ENCODE results near the gene FAM168A. TPM values are rescaled to one million over a fixed set of nuclear protein-coding genes. Genes with fewer than 3 reads are reported as not detected.
"Not testable (repeated sequence)": the region's sequence is repeated elsewhere in the genome, so short reads cannot be mapped to it uniquely, and the experiment has no call there.

FAM168A gene
- polyA plus RNA-seq, 4 donors: 5.4 to 18.8 (median 9.9) TPM

- not testable (repeated sequence) for FAIRE-seq; H3K4me1 ChIP-seq (ENCODE audit: control insufficient read depth in 3 of 3, insufficient read depth in 2 of 3, low read depth in 1 of 3, low read length in 2 of 3); H3K27me3 ChIP-seq (ENCODE audit: control insufficient read depth in 3 of 3, insufficient read depth in 3 of 3, low read length in 3 of 3); H3K27ac ChIP-seq (ENCODE audit: low read depth in 1 of 3, low read length in 2 of 3); H3K4me3 ChIP-seq (ENCODE audit: low read depth in 1 of 3, low read length in 3 of 3); H3K9me3 ChIP-seq (ENCODE audit: control insufficient read depth in 2 of 2, insufficient read depth in 1 of 2, low read depth in 1 of 2, low read length in 1 of 2); H3K36me3 ChIP-seq (ENCODE audit: control insufficient read depth in 3 of 3, insufficient read depth in 2 of 3, low read depth in 1 of 3, low read length in 3 of 3); DNase-seq
- 93 to 97% (median 93%) methylated on average over 20 to 30 of the region's 30 CpGs for WGBS, 3 donors
These were observed 25.9 kb downstream of the FAM168A start for GRCh38 chr11:73571982-73572381.

GRCh38 chr11:73570415-73571114 is 27.3 kb downstream of the FAM168A start:
- FAIRE-seq (no peak), DNase-seq (no peak)
- Histone ChIP-seq H3K27me3 (ENCODE audit: control insufficient read depth in 3 of 3, insufficient read depth in 3 of 3, low read length in 3 of 3) (no peaks in the 10 kb centered on the region), H3K9me3 (ENCODE audit: control insufficient read depth in 2 of 2, insufficient read depth in 1 of 2, low read depth in 1 of 2, low read length in 1 of 2) (no peaks in the 10 kb centered on the region), H3K27ac (ENCODE audit: low read depth in 1 of 3, low read length in 2 of 3) (no peak overlapping the region), H3K4me1 (ENCODE audit: control insufficient read depth in 3 of 3, insufficient read depth in 2 of 3, low read depth in 1 of 3, low read length in 2 of 3) (no peaks in the 10 kb centered on the region), H3K4me3 (ENCODE audit: low read depth in 1 of 3, low read length in 3 of 3) (no peak overlapping the region), H3K36me3 (ENCODE audit: control insufficient read depth in 3 of 3, insufficient read depth in 2 of 3, low read depth in 1 of 3, low read length in 3 of 3) (peaks cover 0 to 2% (median 0%) of the 10 kb centered on the region in 3 donors)
- WGBS, 3 donors: 89 to 94% (median 92%) methylated on average over 1 of the region's 1 CpG

- Histone ChIP-seq H3K27me3 (ENCODE audit: control insufficient read depth in 3 of 3, insufficient read depth in 3 of 3, low read length in 3 of 3) (no peaks in the 10 kb centered on the region), H3K27ac (ENCODE audit: low read depth in 1 of 3, low read length in 2 of 3) (no peak overlapping the region), H3K4me3 (ENCODE audit: low read depth in 1 of 3, low read length in 3 of 3) (no peak overlapping the region), H3K4me1 (ENCODE audit: control insufficient read depth in 3 of 3, insufficient read depth in 2 of 3, low read depth in 1 of 3, low read length in 2 of 3) (no peaks in the 10 kb centered on the region), H3K36me3 (ENCODE audit: control insufficient read depth in 3 of 3, insufficient read depth in 2 of 3, low read depth in 1 of 3, low read length in 3 of 3) (peaks cover 0 to 2% (median 0%) of the 10 kb centered on the region in 3 donors), H3K9me3 (ENCODE audit: control insufficient read depth in 2 of 2, insufficient read depth in 1 of 2, low read depth in 1 of 2, low read length in 1 of 2) (no peaks in the 10 kb centered on the region)
- DNase-seq: no peak
- FAIRE-seq: no peak
- 62 to 83% (median 81%) methylated on average over 8 of the region's 8 CpGs for WGBS, 3 donors
These were observed 30.7 kb downstream of the FAM168A start for GRCh38 chr11:73566977-73567755.

- no peak for DNase-seq
- no peak overlapping the region for H3K4me3 ChIP-seq (ENCODE audit: low read depth in 1 of 3, low read length in 3 of 3)
- no peaks in the 10 kb centered on the region for H3K27me3 ChIP-seq (ENCODE audit: control insufficient read depth in 3 of 3, insufficient read depth in 3 of 3, low read length in 3 of 3)
- H3K4me1 ChIP-seq (ENCODE audit: control insufficient read depth in 3 of 3, insufficient read depth in 2 of 3, low read depth in 1 of 3, low read length in 2 of 3): no peaks in the 10 kb centered on the region
- FAIRE-seq: no peak
- no peaks in the 10 kb centered on the region for H3K9me3 ChIP-seq (ENCODE audit: control insufficient read depth in 2 of 2, insufficient read depth in 1 of 2, low read depth in 1 of 2, low read length in 1 of 2)
- H3K27ac ChIP-seq (ENCODE audit: low read depth in 1 of 3, low read length in 2 of 3): no peak overlapping the region
- H3K36me3 ChIP-seq (ENCODE audit: control insufficient read depth in 3 of 3, insufficient read depth in 2 of 3, low read depth in 1 of 3, low read length in 3 of 3): peaks cover 0 to 2% (median 0%) of the 10 kb centered on the region in 3 donors
These were observed 31.5 kb downstream of the FAM168A start for GRCh38 chr11:73566422-73566821.

GRCh38 chr11:73565804-73566203 is 32.1 kb downstream of the FAM168A start:
- Histone ChIP-seq H3K27me3 (ENCODE audit: control insufficient read depth in 3 of 3, insufficient read depth in 3 of 3, low read length in 3 of 3) (no peaks in the 10 kb centered on the region), H3K4me1 (ENCODE audit: control insufficient read depth in 3 of 3, insufficient read depth in 2 of 3, low read depth in 1 of 3, low read length in 2 of 3) (no peaks in the 10 kb centered on the region), H3K36me3 (ENCODE audit: control insufficient read depth in 3 of 3, insufficient read depth in 2 of 3, low read depth in 1 of 3, low read length in 3 of 3) (peaks cover 0 to 2% (median 0%) of the 10 kb centered on the region in 3 donors), H3K9me3 (ENCODE audit: control insufficient read depth in 2 of 2, insufficient read depth in 1 of 2, low read depth in 1 of 2, low read length in 1 of 2) (no peaks in the 10 kb centered on the region), H3K4me3 (ENCODE audit: low read depth in 1 of 3, low read length in 3 of 3) (no peak overlapping the region), H3K27ac (ENCODE audit: low read depth in 1 of 3, low read length in 2 of 3) (no peak overlapping the region)
- DNase-seq (no peak), FAIRE-seq (no peak)
- WGBS, 3 donors: 42 to 91% (median 85%) methylated on average over 1 of the region's 1 CpG

GRCh38 chr11:73564903-73565302 is 33.0 kb downstream of the FAM168A start:
- no peak for DNase-seq
- H3K27me3 ChIP-seq (ENCODE audit: control insufficient read depth in 3 of 3, insufficient read depth in 3 of 3, low read length in 3 of 3): no peaks in the 10 kb centered on the region
- H3K4me1 ChIP-seq (ENCODE audit: control insufficient read depth in 3 of 3, insufficient read depth in 2 of 3, low read depth in 1 of 3, low read length in 2 of 3): no peaks in the 10 kb centered on the region
- no peak overlapping the region for H3K27ac ChIP-seq (ENCODE audit: low read depth in 1 of 3, low read length in 2 of 3)
- H3K36me3 ChIP-seq (ENCODE audit: control insufficient read depth in 3 of 3, insufficient read depth in 2 of 3, low read depth in 1 of 3, low read length in 3 of 3): peaks cover 0 to 2% (median 0%) of the 10 kb centered on the region in 3 donors
- no peak overlapping the region for H3K4me3 ChIP-seq (ENCODE audit: low read depth in 1 of 3, low read length in 3 of 3)
- no peak for FAIRE-seq
- H3K9me3 ChIP-seq (ENCODE audit: control insufficient read depth in 2 of 2, insufficient read depth in 1 of 2, low read depth in 1 of 2, low read length in 1 of 2): no peaks in the 10 kb centered on the region
- WGBS, 3 donors: 89 to 93% (median 93%) methylated on average over 2 of the region's 2 CpGs

GRCh38 chr11:73563539-73564200 is 34.2 kb downstream of the FAM168A start:
- Histone ChIP-seq H3K27ac (ENCODE audit: low read depth in 1 of 3, low read length in 2 of 3) (no peak overlapping the region), H3K4me3 (ENCODE audit: low read depth in 1 of 3, low read length in 3 of 3) (no peak overlapping the region), H3K36me3 (ENCODE audit: control insufficient read depth in 3 of 3, insufficient read depth in 2 of 3, low read depth in 1 of 3, low read length in 3 of 3) (peaks cover 0 to 2% (median 0%) of the 10 kb centered on the region in 3 donors), H3K27me3 (ENCODE audit: control insufficient read depth in 3 of 3, insufficient read depth in 3 of 3, low read length in 3 of 3) (no peaks in the 10 kb centered on the region), H3K4me1 (ENCODE audit: control insufficient read depth in 3 of 3, insufficient read depth in 2 of 3, low read depth in 1 of 3, low read length in 2 of 3) (no peaks in the 10 kb centered on the region), H3K9me3 (ENCODE audit: control insufficient read depth in 2 of 2, insufficient read depth in 1 of 2, low read depth in 1 of 2, low read length in 1 of 2) (no peaks in the 10 kb centered on the region)
- WGBS, 3 donors: 98 to 100% (median 98%) methylated on average over 2 of the region's 2 CpGs
- FAIRE-seq: no peak
- DNase-seq: no peak

- Histone ChIP-seq H3K4me1 (ENCODE audit: control insufficient read depth in 3 of 3, insufficient read depth in 2 of 3, low read depth in 1 of 3, low read length in 2 of 3) (peaks cover 0 to 3% (median 2%) of the 10 kb centered on the region in 3 donors), H3K27ac (ENCODE audit: low read depth in 1 of 3, low read length in 2 of 3) (no peak overlapping the region), H3K36me3 (ENCODE audit: control insufficient read depth in 3 of 3, insufficient read depth in 2 of 3, low read depth in 1 of 3, low read length in 3 of 3) (peaks cover 0 to 2% (median 0%) of the 10 kb centered on the region in 3 donors), H3K9me3 (ENCODE audit: control insufficient read depth in 2 of 2, insufficient read depth in 1 of 2, low read depth in 1 of 2, low read length in 1 of 2) (no peaks in the 10 kb centered on the region), H3K4me3 (ENCODE audit: low read depth in 1 of 3, low read length in 3 of 3) (no peak overlapping the region), H3K27me3 (ENCODE audit: control insufficient read depth in 3 of 3, insufficient read depth in 3 of 3, low read length in 3 of 3) (no peaks in the 10 kb centered on the region)
- DNase-seq (no peak), FAIRE-seq (no peak)
These were observed 38.2 kb downstream of the FAM168A start for GRCh38 chr11:73559743-73560142.

All from small intestine (tissue), 7 donors.